HPDE6-E6E7 (cell line): ENCODE data around the gene TMBIM4.

Experiments used
- DNase-seq: peaks from one replicate; pipeline ENCODE4 v3.0.0; 2011; ENCODE audit warnings: missing footprints; ENCODE audit errors: extremely low spot score

The TMBIM4 gene

DNA sequence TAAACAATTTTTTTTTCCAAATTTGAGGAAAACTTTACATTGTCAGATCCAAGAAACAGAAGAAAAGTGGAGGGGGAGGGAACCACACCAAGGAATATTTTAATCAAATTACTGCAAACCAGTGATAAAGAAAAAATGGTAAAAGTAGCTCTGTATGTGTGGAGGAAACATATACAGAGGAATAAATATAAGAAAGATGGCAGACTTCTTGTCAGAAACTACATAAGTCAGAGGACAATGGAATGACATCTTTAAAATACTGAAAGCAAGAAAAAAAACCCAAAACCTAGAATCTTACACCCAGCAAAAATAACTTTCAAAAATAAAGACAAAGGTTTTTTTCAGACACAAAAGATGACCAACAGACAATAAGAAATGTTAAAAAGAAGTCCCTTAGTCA is 29.1 kb downstream of the TMBIM4 start:
- no peak for DNase-seq

DNA sequence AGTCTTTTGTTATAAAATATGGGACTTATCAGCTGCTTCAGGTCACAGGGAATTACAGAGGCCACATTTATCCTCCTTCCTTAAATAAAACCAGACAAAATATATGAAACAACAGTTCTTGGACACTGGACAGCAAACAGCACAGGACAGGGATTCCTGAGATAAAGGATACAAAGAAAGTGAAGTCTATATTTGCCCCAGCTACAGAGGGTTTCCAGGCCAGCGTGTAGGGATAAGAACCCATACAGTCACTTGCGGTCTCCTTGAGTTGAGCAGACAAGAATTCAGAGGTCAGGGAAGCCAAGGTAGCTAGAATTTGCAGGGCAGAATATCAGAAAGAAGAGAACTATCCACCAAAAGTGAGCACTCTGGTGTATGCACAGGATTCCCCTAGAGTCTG is 30.5 kb downstream of the TMBIM4 start:
- no peak for DNase-seq

DNA sequence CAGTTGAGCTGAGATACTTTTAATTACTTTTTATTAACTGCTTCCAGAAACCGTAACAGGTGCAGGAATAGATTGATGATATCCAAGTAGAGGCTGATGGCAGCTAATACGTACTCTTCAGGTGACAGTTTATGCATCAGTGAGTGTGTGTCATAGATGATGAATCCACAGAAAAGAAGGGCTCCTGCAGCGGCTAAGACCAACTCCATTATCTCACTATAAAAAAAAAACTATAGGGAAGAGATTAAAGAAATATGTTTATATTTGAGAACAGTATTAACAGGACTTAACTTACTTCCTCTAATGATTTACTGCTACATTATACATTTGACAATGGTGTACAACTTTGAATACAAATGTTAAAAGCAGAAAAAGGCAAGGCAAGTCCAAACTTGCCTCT is 31.9 kb downstream of the TMBIM4 start:
- no peak for DNase-seq

DNA sequence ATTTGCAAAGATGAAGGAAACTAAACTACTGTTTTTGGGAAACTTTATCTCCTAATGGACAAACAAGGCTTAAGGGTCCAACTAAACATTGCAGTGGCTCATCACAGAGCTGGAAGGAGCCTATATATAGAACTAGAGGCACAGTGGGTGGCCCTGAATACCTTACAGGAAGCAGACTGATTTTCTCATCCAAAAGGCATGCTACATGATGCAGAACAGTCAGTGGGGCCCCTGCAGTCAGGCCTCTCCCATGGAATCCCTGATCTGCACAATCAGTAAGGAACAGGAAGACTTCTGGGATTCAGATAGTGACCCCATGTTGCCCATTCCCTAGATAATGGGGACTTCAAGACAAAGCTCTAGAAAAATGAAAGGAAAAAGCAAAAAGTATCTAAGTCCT is 37.4 kb downstream of the TMBIM4 start:
- DNase-seq = peak; percentile 36

DNA sequence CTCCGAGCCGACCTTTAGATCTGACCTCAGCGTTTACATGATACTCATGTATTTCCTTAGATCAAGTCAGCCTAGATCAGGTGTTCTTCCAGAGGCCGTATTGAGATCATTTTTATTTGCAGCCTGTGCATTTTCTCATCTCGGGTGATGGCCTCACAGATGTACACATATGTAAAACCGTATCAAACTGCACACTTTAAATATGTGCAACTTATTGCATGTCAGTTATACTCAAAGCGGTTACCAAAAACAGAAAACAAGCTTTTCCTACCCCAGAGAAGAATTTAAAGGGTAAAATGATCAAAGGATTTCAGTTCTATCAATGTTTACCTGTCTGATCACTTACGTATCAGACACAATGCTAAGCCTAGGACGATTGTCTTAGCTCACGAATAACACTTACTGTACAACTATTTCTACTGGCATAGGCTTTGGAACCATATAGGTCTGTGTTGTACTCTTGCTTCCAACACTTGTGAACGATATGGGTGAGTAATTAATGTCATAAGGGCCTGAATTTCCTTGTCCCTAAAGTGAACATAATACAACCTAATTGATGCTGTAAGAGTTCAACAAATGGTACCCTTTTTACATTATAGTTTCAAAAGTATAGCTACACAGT is 38.6 kb downstream of the TMBIM4 start:
- no peak for DNase-seq

DNA sequence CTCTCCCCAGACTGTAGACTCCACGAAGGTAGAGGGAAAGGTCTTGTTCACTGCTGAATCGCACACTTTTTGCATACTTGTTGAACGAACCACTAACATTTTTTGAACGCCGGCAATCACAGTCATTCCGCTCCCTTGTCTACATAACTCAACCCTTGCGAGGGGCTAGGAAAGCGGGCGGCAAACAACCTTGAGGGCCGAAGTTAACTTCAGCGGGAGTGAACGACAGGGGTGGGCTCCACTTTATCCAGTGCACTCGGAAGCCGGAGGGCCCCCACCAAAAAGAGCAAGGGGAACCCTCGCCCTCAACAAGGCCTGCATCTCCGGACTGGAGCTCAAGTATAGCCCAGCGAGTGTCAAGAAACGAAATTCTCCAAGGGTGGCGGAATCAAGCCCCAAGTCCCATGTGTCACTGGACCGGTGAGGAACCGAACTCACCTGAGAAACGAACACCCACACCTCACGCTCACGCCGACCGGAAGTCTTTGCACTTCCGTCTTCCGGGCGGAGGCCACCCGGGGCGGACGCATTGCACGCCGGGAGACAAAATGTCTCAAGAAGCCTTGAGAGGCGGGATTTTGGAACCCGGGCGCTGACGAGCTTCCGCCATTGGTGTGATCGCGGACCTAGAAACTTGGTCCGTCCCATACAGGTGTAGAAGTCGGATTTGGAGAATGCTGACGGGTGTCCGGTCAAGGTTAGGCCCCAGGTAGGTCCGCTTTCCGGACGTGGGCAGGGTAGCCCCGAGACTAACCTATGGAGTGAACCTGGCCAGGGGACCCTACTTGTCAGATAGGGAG is 39.3 kb downstream of the TMBIM4 start, which contains the start of gene LLPH:
Gene LLPH, minus strand, starts transcription at position 484 of the 800 bp plus-strand sequence. CDS start 1,644 bp downstream, outside the sequence.
- peak; percentile 87 for DNase-seq

DNA sequence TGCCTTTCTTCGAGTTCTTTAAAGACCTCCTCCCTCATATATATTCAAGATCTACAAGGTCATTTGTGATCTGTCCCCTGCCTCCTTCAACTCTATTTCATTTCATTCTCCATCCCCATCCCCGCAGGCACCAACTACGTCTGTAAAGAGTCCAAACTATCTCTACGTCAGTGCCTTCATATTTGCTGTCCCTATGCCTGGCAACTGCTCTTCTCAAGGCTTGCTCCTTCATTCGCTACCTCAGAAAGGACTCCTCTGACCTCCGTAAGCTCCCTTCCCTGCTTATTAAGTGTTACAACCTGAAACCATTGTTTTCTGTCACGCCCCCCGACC is 39.9 kb downstream of the TMBIM4 start:
- no peak for DNase-seq

DNA sequence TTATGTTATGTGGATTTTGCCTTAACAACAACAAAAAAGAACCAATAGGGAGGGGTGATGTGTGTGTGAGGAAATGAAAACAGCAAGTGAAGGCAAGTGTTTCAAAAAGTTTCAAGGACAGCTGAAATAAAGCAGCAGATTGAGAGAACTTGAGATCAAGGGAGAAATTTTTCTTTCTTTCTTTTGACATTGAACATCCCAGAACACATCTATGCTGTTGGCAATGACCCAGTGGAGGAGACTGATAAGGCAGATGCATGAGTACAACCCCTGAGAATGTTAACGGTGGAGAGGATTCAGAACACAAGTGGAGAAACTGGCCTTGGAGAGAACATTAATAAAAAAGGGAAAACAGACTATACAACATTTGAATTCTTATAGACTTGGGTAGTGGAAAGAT is 42.1 kb downstream of the TMBIM4 start:
- no peak for DNase-seq

DNA sequence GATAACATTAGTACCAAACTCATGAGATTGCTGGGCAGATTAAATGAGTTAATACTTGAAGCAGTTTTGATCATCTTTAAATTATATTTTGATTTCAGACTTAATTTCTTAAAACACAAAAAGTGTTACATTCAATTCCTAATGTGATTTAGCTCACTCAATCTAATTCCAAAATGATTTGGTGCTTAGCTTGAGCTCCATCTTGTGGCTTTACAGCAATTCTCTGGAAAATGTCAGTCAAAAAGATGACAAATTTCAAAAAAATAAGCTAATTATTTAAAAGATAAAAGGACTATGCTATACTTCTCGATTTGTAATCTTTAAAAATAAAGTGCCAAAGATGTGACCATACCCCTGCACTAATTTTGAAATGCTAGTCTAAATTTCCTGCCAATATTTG is 49.3 kb downstream of the TMBIM4 start:
- DNase-seq = no peak

DNA sequence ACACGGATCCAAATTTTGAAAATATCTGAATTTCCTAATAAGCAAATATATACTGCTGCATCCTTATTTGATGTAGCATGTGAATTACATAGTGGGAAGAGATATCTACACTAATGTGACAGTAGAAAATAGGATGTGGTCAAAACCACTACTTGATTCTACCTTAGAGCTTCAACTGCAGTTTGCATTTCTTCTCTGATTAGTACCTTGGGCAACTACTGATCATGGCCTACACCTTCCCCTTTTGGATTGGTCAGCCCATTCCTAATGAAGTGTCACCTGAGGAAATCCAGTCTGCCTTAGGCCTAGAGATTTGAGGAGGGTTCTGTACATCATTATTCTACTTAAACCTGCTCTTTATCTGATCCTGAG is 49.9 kb downstream of the TMBIM4 start:
- DNase-seq = no peak

DNA sequence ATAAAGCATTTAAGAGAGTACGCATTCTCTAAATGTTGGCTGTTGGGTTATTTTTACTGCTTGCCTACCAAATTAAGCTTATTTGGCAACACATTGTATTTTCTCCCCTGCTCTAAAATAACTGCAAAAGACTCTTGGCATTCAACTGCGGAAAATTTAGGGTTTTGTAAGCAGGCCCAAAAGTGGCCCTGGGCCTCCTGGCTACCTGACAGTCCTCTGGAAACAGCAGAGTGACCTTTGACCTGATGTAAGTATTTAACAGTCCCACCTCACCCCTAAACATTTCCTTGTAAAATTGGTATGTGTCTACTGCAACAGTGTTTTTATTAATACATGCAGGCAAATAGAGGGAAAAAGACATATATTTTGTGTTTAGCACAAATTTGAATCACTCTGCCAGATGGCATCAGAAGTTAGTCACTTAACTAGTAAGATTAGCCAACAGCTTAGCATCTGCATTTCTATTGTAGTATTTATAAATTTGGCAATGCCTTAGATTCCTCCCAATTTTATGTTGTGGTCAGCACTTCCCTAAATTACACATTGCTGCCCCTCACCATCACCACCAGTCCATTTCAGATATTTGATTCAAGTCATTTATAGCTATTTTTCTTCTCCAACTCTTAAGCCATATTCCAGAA is 50.4 kb downstream of the TMBIM4 start:
- no peak for DNase-seq

DNA sequence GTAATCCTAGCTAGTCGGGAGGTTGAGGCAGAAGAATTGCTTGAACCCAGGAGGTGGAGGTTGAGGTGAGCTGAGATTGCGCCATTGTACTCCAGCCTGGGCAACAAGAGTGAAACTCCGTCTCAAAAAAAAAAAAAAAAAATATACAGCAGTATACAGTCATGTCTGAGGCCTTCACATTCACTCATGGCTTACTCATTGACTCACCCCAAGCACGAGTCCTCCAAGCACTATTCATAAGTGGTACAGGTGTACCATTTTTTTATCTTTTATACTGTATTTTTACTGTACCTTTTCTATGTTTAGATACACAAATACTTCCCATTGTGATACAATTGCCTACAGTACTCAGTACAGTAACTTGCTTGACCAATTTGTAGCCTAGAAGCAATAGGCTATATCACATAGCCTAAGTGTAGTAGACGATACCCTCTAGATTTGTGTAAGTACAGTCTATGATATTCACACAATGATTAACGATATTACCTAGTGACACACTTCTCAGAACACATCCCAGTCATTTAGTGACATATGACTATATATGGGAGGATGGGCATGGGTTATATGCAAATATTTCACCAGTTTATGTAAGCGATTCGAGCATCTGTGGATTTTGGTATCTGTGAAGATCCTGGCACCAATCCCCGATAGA is 51.4 kb downstream of the TMBIM4 start:
- peak; percentile 33 for DNase-seq

DNA sequence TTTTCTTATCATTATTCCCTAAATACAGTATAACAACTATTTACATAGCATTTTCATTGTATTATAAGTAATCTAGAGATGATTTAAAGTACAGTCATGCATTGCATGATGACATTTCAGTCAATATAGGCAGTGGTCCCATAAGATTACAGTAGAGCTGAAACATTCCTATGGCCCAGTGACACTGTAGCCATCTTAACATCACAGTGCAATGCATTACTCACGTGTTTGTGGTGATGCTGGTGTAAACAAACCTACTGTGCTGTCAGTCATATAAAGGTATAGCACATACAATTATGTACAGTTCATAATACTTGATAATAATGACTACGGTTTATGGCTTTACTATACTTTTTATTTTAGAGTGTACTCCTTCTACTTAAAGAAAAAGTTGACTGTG is 52.6 kb downstream of the TMBIM4 start:
- no peak for DNase-seq

DNA sequence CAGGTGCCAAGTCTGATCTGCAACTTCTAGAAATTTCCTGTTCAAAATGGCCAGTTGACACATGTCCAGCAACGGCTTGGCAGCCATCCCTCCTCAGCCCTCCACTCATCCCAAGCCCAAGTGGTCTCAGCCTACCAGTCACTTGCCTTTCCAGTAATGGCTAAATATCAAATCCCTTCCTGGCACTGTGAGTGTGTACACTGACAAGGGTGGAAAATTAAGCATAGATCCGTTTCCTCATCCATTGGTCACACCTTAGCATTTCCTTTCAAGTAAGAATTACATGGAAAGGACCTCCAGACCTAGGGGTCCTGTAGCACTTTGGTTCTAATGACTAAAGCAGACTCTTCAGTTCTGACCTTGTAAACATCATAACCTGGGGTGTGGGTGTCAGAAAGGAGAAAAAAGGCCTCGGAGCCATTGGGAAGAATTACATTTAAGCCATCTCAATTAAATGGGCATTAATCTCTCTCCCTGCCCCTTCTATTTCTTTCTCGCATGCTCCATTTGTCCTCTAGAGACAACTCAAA is 54.7 kb downstream of the TMBIM4 start:
- no peak for DNase-seq

DNA sequence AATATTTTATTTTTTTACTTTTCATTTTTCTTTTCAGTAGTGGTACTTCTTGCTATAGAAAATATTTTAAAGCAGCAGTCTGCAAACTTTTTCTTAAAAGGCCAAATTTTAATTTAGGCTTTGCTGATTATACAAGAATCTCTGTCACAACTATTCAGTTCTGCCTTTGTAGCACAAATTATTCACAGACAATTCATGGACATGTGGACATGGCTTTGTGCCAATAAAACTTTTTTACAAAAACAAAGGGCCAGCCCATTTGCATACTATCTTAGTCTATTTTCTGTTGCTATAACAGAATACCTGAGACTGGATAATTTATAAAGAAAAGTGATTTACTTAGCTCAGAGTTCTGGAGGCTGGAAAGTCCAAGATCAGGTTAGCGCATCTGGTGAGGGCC is 56.3 kb downstream of the TMBIM4 start:
- no peak for DNase-seq

DNA sequence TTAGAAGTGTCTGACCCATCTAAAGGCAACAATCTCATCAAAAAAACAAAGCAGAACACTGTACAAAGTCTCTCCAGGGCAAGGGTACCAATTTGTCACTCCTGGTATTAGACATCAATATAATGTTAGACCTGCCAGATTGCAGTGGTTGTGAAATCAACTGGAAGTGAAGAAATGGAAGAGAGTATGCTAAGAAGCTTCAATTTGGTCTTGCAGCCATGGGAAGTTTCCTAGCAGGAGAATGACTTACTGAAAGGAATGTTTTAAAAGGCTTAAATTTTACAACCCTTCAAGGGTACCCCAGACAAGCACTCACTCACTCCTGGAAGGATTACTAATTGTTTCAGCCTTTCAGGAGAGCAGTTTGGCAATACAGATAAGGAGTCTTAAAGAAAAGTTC is 58.2 kb downstream of the TMBIM4 start:
- DNase-seq = no peak

DNA sequence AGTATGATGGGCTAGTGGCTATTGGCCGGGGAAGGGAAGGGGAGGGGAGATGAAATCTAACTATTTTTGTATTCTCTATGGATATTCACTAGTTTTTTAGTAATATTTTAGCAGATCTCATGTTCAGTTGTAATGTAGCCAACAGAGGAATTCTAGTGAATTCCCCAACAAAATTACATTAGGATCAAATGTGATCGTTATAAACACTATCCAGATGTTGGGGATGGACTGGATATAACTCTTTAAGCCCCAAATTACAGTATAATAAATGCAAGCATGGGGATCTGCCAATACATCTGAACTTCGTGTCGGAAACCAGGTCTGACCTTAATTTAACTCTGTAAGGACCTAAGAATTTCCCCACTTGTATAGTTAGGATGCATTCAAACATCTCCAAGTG is 60.7 kb downstream of the TMBIM4 start:
- no peak for DNase-seq

DNA sequence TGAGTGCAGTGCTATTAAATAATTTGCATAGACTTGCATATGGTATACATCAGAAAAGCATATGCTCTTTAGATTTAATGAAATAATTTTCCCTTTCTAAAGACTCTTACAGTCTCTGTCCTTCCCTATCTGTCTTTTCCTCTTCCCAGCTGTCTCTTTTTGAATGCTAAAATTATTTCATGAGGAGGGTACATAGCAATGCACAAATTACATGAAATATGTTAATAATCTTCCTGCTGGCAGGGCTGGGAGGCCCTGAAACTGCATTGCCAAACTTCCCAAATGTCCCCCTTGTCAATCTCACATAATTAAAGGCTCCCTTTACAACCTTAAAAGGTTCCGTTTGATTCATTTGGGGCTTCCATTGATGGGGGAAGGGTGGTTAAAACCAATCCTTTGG is 61.4 kb downstream of the TMBIM4 start:
- no peak for DNase-seq

DNA sequence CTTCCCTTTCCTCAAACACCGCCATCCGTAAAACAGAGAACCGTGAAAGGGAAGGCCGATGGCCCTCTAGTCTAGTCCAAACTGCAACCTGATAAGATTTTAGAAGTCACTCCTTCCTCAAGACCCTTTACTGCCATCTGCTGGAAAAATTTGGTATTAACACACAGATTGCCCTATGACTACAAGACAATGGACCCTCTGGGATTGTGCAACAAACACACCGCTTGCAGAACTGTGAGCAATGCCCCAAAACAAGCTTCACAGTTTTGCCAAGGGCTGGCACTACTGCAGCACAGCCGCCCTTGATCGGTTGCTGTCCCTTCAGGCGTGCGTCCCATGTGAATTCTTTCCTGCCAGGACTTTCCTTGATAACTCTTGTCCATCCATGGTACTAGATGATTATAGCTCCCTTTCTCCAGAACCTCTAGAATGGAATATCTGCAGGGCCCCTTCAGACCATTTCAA is 62.3 kb downstream of the TMBIM4 start:
- peak; percentile 72 for DNase-seq

DNA sequence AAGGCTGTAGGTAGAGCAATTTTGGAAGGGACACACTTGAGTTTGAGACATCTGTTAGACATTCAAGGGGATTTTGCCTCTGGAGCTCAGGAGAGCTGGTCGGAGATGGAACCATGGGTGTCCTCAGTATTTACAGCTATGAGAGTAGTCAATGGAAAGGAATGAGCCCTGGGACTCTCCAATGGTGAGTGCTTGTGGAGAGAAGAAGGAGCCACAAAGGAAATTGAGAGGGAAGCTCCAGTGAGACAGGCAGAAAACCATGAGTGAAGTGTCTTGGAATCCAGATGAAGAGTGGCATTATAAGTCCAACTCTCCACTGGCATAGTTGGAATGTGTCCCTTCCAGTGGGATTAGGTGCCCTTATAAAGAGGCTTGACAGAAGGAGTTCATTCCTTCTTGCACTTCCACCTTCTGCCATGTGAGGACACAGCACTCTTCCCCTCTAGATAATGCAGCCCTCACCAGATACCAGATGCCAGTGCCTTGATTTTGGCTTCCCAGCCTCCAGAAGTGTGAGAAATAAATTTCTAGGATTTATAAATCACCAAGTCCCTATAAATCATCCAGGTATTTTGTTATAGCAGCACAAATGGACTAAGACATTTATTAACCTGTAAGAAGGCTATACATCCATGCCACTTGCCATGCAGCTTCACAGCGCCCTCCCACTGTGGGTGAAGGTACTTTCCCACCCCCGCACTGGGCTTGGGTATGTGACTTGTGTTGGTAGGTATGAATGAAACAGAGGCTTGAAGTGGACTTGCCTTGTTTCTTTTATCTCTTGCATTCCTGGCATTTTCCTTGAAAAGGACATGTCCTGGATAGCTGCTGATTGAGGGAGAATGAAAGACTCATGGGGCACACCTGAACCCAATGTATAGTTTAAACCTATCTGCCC is 66.5 kb downstream of the TMBIM4 start:
- no peak for DNase-seq

DNA sequence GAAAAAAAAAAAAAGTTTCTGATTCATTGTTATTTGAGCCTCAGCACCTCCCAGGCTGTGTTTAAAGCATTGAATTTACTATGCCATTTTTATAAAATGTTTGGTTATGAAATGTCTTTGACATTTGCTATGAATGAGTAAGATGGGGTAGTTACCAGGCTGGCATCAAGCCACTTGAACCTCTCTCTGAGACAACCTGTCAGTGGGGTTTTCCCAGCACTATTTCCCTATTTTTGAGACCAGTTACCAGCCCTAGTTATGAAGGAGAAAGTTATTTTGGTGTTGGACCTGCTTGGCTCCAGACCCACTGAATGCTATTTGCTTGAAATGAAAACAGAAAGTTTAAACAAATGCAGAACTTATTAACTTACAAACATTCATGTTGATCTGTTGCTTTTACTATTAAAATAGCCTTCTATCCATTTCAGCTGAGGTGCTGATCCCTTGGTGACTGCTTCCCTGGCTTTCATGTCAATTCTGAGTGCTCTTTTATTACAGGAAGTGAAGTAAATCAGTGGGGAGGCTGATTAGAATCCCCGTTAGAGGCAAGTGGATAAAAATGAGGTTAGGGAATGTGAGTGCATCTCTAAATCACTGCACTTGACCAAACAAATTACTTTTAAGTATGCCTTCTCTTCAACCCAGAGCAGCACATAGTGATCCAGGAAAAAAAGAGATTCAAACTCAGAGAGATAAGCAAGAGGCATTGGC is 77.1 kb downstream of the TMBIM4 start:
- DNase-seq = peak; percentile 7
